Middle frontal gyrus (tissue), 1 donor: Measurements from ENCODE around the gene USP37.

Experiments
- DNase-seq: peaks from one replicate; pipeline ENCODE4 v3.0.0-alpha.2; 2015; ENCODE audit warnings: low spot score; ENCODE audit errors: extremely low spot score

Gene USP37

GRCh38 chr2:218404351-218405085 is 163.6 kb downstream of the USP37 start:
- no peak for DNase-seq

GRCh38 chr2:218403810-218404209 is 164.3 kb downstream of the USP37 start:
- DNase-seq: no peak

GRCh38 chr2:218402911-218403411 is 165.2 kb downstream of the USP37 start:
- DNase-seq: no peak

GRCh38 chr2:218402491-218402901 is 165.7 kb downstream of the USP37 start:
- DNase-seq: no peak

- no peak for DNase-seq
Observed at GRCh38 chr2:218401890-218402289, 166.3 kb downstream of the USP37 start.

GRCh38 chr2:218400930-218401881 is 166.9 kb downstream of the USP37 start:
- no peak for DNase-seq
